Colonic mucosa (tissue), 4 donors: ENCODE measurements around the gene MKLN1. TPM values are rescaled to one million over a fixed set of nuclear protein-coding genes. Genes with fewer than 3 reads are reported as not detected.

Experiments used
- DNase-seq: peaks from one replicate; pipeline ENCODE4 v3.0.0-alpha.2; 2020
- H3K27ac ChIP-seq: fragments of 200-600 bp; one replicate; pipeline ENCODE4 v1.8.0; 2021
- H3K27me3 ChIP-seq: fragments of 200-600 bp; one replicate; pipeline ENCODE4 v1.8.0; 2021
- H3K36me3 ChIP-seq: fragments of 200-600 bp; one replicate; pipeline ENCODE4 v1.8.0; 2021
- H3K4me1 ChIP-seq: fragments of 200-600 bp; one replicate; pipeline ENCODE4 v1.8.0; 2021; ENCODE audit warnings: mild to moderate bottlenecking
- H3K4me3 ChIP-seq: fragments of 200-600 bp; one replicate; pipeline ENCODE4 v1.8.0; 2021
- H3K9ac ChIP-seq, 2 donors: one replicate each; pipeline ENCODE4 v1.7.0; 2013; ENCODE audit warnings: control low read depth in 2 of 2, low read depth in 2 of 2, low read length in 2 of 2
- H3K9me3 ChIP-seq: fragments of 200-600 bp; one replicate; pipeline ENCODE4 v1.8.0; 2021
- intact Hi-C: fragments of 100-400 bp; cut with DNase I; formaldehyde crosslinking; loops from one replicate; pipeline ENCODE4 v1.14.1; 2022
- total RNA-seq, 2 donors: library from RNA; stranded (reverse); fragmentation: NEBNext Ultra II Directional in 1 of 2; extraction: Animal tissue kit (Norgen Biotek cat#: 25700) in 1 of 2; gene quantifications; one replicate each; pipeline ENCODE4 v1.2.1, GENCODE V29; 2021
- TF ChIP-seq, protein P1 (sequence below): fragments of 200-600 bp; IDR thresholded peaks from one replicate; pipeline ENCODE4 v1.8.0; 2022; ENCODE audit warnings: antibody characterized with exemption, mild to moderate bottlenecking
- donor health status: healthy.
- donor health status: DM: no; HTN: no; CAD: no.
- donor health status: DM: no; HTN: no; CAD: no.

Gene MKLN1
- total RNA-seq, 2 donors from 2014 or later: 35.1 to 48.7 TPM

DNA sequence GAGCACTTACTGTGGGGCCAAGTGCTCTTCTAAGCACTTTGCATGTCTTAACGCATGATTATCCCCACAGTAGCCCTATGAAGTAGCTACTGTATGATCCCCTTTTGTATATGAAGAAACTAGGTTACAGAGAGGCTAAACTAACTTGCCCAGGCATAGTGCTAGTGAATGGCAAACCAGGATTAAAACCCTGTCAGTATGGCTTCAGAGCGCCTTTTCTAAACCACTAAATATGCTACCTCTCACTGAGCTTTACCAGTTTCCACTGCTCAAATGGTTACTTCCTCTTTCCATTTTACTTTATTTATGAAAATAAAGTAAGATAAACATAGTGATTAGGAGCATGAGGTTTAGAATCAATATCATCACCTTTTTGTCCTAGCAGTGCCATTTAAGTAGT lies 155.1 kb downstream of the MKLN1 start:
- intact Hi-C loops: no loop called here
- no peak overlapping the region for H3K4me3 ChIP-seq

DNA sequence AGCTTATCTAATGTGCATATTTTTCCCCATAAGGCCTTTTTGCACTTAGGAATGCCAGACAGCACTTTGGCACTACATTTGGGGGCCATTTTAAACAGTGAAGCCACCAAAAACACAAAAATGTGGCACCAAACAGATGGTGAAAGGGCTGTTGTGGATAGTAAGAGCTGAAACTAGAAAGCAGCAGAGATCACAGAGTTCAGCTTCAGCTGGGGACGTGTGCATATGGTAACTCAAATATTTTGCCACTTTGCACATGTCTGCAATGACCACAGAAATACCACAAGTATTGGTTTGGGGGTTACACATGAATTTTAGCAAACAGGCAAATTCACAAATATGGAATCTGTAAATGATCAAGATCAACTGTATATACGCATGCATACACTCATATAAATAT lies 155.9 kb downstream of the MKLN1 start:
- Histone ChIP-seq H3K9me3 (no peaks in the 10 kb centered on the region), H3K27ac (no peak overlapping the region), H3K4me1 (no peaks in the 10 kb centered on the region), H3K27me3 (no peaks in the 10 kb centered on the region), H3K36me3 (no peaks in the 10 kb centered on the region), H3K4me3 (no peak overlapping the region), H3K9ac (no peak overlapping the region)
- TF ChIP-seq, protein P1, sequence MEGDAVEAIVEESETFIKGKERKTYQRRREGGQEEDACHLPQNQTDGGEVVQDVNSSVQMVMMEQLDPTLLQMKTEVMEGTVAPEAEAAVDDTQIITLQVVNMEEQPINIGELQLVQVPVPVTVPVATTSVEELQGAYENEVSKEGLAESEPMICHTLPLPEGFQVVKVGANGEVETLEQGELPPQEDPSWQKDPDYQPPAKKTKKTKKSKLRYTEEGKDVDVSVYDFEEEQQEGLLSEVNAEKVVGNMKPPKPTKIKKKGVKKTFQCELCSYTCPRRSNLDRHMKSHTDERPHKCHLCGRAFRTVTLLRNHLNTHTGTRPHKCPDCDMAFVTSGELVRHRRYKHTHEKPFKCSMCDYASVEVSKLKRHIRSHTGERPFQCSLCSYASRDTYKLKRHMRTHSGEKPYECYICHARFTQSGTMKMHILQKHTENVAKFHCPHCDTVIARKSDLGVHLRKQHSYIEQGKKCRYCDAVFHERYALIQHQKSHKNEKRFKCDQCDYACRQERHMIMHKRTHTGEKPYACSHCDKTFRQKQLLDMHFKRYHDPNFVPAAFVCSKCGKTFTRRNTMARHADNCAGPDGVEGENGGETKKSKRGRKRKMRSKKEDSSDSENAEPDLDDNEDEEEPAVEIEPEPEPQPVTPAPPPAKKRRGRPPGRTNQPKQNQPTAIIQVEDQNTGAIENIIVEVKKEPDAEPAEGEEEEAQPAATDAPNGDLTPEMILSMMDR: no peak
- intact Hi-C loops: no loop called here
- no peak for DNase-seq

More for the DNA sequence above, 155.1 kb downstream of the MKLN1 start:
- no peak overlapping the region for H3K27ac ChIP-seq
- no peaks in the 10 kb centered on the region for H3K9me3 ChIP-seq
- DNase-seq: no peak
- H3K9ac ChIP-seq: no peak overlapping the region
- H3K36me3 ChIP-seq: no peaks in the 10 kb centered on the region
- no peaks in the 10 kb centered on the region for H3K27me3 ChIP-seq
- no peaks in the 10 kb centered on the region for H3K4me1 ChIP-seq
- TF ChIP-seq, protein P1: no peak

DNA sequence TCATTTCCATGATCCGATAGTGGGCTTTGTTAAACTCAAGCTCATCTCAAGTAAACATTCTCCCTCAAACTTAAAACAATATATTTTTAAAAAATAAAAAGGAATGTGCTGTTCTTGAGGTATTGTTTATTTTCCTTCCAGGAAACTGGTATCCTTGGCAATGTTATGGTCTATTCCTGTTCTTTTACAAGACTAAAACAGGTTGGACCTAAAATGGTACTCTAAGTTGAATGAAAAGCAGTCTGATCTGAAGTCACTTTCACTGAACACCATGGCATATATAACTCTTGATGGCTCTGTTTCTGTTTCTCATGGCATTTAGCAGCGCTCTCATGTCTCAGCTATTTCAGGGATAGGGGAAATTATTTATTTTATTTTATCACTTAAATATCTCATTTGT lies 158.7 kb downstream of the MKLN1 start:
- Histone ChIP-seq H3K9me3 (no peaks in the 10 kb centered on the region), H3K9ac (no peak overlapping the region), H3K4me3 (no peak overlapping the region), H3K4me1 (no peaks in the 10 kb centered on the region), H3K27me3 (no peaks in the 10 kb centered on the region), H3K36me3 (no peaks in the 10 kb centered on the region), H3K27ac (no peak overlapping the region)
- intact Hi-C loops: no loop called here
- TF ChIP-seq, protein P1: no peak
- DNase-seq: no peak

DNA sequence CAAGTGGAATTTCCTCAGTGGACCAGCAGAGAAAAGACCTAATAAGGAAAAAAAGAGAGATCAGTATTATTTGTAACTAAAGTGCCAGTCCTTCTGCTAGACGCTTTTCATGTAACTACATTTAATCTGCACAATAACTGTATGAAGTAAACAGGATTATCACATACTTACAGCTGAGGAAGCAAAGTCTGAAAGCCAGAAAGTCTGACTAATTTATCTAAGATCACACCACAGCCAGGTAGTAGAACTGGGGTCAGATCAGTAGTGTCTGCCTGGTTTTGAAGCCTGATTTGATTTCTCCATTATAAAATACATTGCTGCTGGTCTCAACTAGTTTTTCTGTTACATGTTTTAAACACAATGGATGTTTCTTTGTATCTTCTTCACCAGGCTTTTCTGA lies 159.5 kb downstream of the MKLN1 start:
- DNase-seq: no peak
- intact Hi-C loops: no loop called here
- Histone ChIP-seq H3K9ac (no peak overlapping the region), H3K4me3 (no peak overlapping the region), H3K27ac (no peak overlapping the region), H3K9me3 (no peaks in the 10 kb centered on the region), H3K27me3 (no peaks in the 10 kb centered on the region), H3K36me3 (no peaks in the 10 kb centered on the region), H3K4me1 (no peaks in the 10 kb centered on the region)
- TF ChIP-seq, protein P1: no peak

DNA sequence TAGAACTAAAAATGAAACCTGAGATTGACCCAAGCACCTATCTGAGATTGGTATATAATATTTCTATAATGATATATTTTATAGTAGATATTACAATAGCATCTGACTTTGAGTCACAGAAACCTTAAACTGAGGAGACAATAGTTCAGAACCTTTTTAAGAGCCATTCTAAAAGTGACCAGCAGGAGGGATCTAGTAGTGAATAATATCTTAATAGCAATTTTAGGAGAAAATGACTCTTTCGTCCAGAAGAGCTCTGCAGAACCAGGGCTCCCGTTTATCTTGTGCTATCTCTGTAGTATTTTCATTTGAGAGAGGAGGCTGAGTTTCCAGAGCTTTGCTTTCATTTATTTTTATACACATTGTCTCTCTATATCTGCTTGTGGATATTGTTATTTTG lies 160.7 kb downstream of the MKLN1 start:
- TF ChIP-seq, protein P1: no peak
- H3K36me3 ChIP-seq: no peaks in the 10 kb centered on the region
- H3K4me1 ChIP-seq: no peaks in the 10 kb centered on the region
- no peak overlapping the region for H3K4me3 ChIP-seq
- H3K9ac ChIP-seq: no peak overlapping the region
- no peaks in the 10 kb centered on the region for H3K9me3 ChIP-seq
- intact Hi-C loops: no loop called here
- DNase-seq: no peak
- H3K27ac ChIP-seq: no peak overlapping the region
- no peaks in the 10 kb centered on the region for H3K27me3 ChIP-seq

DNA sequence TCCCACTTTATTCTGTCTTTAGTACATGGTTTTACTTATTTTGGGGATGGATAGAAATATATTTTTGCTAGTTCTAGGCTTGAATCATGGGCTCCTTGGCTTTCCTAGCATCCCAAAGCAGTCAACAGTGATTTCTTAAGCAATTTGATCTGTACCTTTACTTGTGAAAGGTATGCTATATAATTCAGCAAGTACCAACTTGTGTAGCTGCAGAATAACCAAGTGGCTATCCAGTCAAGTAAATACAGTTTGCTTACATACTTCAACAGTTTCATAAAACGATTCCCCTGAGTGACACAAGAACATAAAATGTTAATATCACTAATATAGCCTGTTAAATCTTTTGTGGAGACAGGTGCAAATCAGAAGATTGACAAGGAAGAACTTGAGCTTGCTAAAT lies 161.5 kb downstream of the MKLN1 start:
- no peaks in the 10 kb centered on the region for H3K9me3 ChIP-seq
- no peak overlapping the region for H3K9ac ChIP-seq
- H3K27ac ChIP-seq: no peak overlapping the region
- intact Hi-C loops: no loop called here
- TF ChIP-seq, protein P1: no peak
- H3K4me1 ChIP-seq: no peaks in the 10 kb centered on the region
- no peak overlapping the region for H3K4me3 ChIP-seq
- no peak for DNase-seq
- no peaks in the 10 kb centered on the region for H3K36me3 ChIP-seq
- no peaks in the 10 kb centered on the region for H3K27me3 ChIP-seq
